ENCODE data around the gene BMP10.
"Not testable (repeated sequence)": the region's sequence is repeated elsewhere in the genome, so short reads cannot be mapped to it uniquely, and the experiment has no call there.

Gene BMP10

GRCh38 chr2:68907920-68908253, 36.7 kb upstream of the BMP10 start:
- TF ChIP-seq CTCF (conservative IDR thresholded peaks at IDR 0.05): no peak
- no peak for TF ChIP-seq ZFX (IDR thresholded peaks at IDR 0.05)
- H3K27ac ChIP-seq: peak overlapping the region; percentile 81

- peak overlapping the region; percentile 81; the same call in 1 of the 2 replicates for H3K27ac ChIP-seq
- TF ChIP-seq ZFX (IDR thresholded peaks at IDR 0.05): no peak
- TF ChIP-seq CTCF (conservative IDR thresholded peaks at IDR 0.05): no peak
These were observed 36.2 kb upstream of the BMP10 start for GRCh38 chr2:68907232-68907919.

- no peak overlapping the region for H3K27ac ChIP-seq
- TF ChIP-seq CTCF (conservative IDR thresholded peaks at IDR 0.05): no peak
- TF ChIP-seq ZFX (IDR thresholded peaks at IDR 0.05): no peak
These were observed 35.5 kb upstream of the BMP10 start for GRCh38 chr2:68906716-68907115.

- no peak for TF ChIP-seq CTCF (conservative IDR thresholded peaks at IDR 0.05)
- TF ChIP-seq ZFX (IDR thresholded peaks at IDR 0.05): no peak
- no peak overlapping the region for H3K27ac ChIP-seq
These were observed 33.9 kb upstream of the BMP10 start for GRCh38 chr2:68905116-68905515.

GRCh38 chr2:68901561-68901960, 30.4 kb upstream of the BMP10 start:
- TF ChIP-seq ZFX (IDR thresholded peaks at IDR 0.05): no peak
- TF ChIP-seq CTCF (conservative IDR thresholded peaks at IDR 0.05): no peak
- no peak overlapping the region for H3K27ac ChIP-seq

- TF ChIP-seq ZFX (IDR thresholded peaks at IDR 0.05) (no peak), CTCF (conservative IDR thresholded peaks at IDR 0.05) (0 out of 2 replicates have a peak, but pooled peaks have one; percentile 8)
- no peak overlapping the region for H3K27ac ChIP-seq
These were observed 30.0 kb upstream of the BMP10 start for GRCh38 chr2:68901199-68901514.

- H3K27ac ChIP-seq: no peak overlapping the region
- TF ChIP-seq CTCF (conservative IDR thresholded peaks at IDR 0.05): no peak
- TF ChIP-seq ZFX (IDR thresholded peaks at IDR 0.05): no peak
These were observed 29.4 kb upstream of the BMP10 start for GRCh38 chr2:68900496-68901198.

GRCh38 chr2:68895981-68896380, 24.8 kb upstream of the BMP10 start:
- H3K27ac ChIP-seq: not testable (repeated sequence)
